ENCODE data around the gene MAMDC4. TPM values are rescaled to one million over a fixed set of nuclear protein-coding genes. Genes with fewer than 3 reads are reported as not detected.
A peak's percentile ranks its signal among the peaks of the same experiment; 100 is the strongest.

Gene MAMDC4
- polyA plus RNA-seq, 3 donors, result 0.07 to 5.2 TPM; not detected in 1

DNA sequence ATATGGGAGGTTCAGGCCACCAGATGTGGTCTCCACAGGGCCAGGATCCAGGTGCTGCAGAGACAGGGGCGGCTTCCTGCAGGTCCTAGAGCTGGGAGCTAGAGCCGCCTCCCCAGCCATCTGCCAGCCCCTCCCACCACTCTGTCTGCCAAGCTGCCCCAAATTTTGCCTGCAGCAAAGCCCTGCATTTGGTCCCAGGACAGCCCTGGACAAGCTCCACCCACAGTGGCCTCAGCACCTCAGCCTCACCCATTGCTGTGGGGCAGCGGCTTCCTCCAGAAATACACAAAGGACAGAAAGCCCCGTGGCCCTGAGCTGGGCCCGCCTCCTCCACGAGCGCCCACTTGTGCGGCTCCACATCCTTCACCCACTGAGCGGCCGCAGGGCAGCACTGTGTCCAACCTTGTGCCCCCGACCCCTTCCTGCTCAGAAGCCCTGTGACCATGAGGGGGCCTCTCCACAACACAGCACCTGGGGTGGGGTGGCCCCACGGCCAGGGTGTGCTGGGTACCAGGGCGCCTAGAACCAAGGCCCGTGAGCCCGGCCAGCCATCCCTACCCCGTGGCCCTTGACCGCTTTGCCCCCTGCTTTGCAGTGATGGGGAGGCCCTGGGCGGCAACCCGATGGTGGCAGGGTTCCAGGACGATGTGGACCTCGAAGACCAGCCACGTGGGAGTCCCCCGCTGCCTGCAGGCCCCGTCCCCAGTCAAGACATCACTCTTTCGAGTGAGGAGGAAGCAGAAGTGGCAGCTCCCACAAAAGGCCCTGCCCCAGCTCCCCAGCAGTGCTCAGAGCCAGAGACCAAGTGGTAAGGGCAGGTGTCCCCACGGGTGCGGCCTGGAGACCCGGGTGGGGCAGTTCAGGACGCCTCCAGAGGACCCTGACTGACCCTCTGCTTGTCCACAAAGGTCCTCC lies 13.6 kb upstream of the MAMDC4 start:
- H3K9ac ChIP-seq (ENCODE audit: insufficient read depth, low read length, poor library complexity, severe bottlenecking), result no peak overlapping the region
- no peak overlapping the region for H3K27ac Mint-ChIP-seq
- H3K36me3 Mint-ChIP-seq, result peaks cover 22 to 57% of the 10 kb centered on the region in 2 donors
- H3K36me3 ChIP-seq (replicated peaks in 1 of 2; ENCODE audit: control insufficient read depth in 1 of 2, insufficient read depth in 2 of 2, low read length in 2 of 2), result peaks cover 33 to 43% of the 10 kb centered on the region in 2 donors
- H3K4me1 Mint-ChIP-seq, result peaks cover 6% of the 10 kb centered on the region
- no peak overlapping the region for H3K27ac ChIP-seq (ENCODE audit: low read depth in 1 of 2, low read length in 2 of 2)
- H3K27me3 ChIP-seq (ENCODE audit: control insufficient read depth in 2 of 2, insufficient read depth in 2 of 2, low read length in 2 of 2), result peaks cover 0 to 12% of the 10 kb centered on the region in 2 donors
- WGBS (ENCODE audit: insufficient coverage), result 88% methylated on average over 26 of the region's 29 CpGs
- H4K20me1 ChIP-seq (ENCODE audit: insufficient read depth, low read length), result no peaks in the 10 kb centered on the region
- H3K27me3 Mint-ChIP-seq (ENCODE audit: low read depth in 3 of 3), result peaks cover 2 to 17% (median 10%) of the 10 kb centered on the region in 3 donors
- intact Hi-C loops (cut with micrococcal nuclease), result no loop called here
- peaks cover 0 to 3% (median under 1%) of the 10 kb centered on the region in 7 donors for H3K9me3 Mint-ChIP-seq
- no peaks in the 10 kb centered on the region for H3K79me2 ChIP-seq (ENCODE audit: insufficient read depth, low read length)
- no peak overlapping the region for H3K4me2 ChIP-seq (replicated peaks; ENCODE audit: extremely low read depth, low read length, poor library complexity, severe bottlenecking)
- H3K9me3 ChIP-seq (replicated peaks in 1 of 2; ENCODE audit: control insufficient read depth in 1 of 2, insufficient read depth in 1 of 2, low read length in 2 of 2), result no peaks in the 10 kb centered on the region
- no peak overlapping the region for H3K4me3 ChIP-seq (replicated peaks in 1 of 3; ENCODE audit: low read depth in 2 of 3, low read length in 3 of 3)
- DNase-seq, result no peak
- TF ChIP-seq, protein P1, sequence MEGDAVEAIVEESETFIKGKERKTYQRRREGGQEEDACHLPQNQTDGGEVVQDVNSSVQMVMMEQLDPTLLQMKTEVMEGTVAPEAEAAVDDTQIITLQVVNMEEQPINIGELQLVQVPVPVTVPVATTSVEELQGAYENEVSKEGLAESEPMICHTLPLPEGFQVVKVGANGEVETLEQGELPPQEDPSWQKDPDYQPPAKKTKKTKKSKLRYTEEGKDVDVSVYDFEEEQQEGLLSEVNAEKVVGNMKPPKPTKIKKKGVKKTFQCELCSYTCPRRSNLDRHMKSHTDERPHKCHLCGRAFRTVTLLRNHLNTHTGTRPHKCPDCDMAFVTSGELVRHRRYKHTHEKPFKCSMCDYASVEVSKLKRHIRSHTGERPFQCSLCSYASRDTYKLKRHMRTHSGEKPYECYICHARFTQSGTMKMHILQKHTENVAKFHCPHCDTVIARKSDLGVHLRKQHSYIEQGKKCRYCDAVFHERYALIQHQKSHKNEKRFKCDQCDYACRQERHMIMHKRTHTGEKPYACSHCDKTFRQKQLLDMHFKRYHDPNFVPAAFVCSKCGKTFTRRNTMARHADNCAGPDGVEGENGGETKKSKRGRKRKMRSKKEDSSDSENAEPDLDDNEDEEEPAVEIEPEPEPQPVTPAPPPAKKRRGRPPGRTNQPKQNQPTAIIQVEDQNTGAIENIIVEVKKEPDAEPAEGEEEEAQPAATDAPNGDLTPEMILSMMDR (IDR thresholded peaks at IDR 0.05), result no peak
- H3K4me3 Mint-ChIP-seq, result no peak overlapping the region
- H2AFZ ChIP-seq (ENCODE audit: insufficient read depth, low read depth, low read length, poor library complexity, severe bottlenecking), result no peak overlapping the region
- peaks cover 14 to 18% of the 10 kb centered on the region in 2 donors for H3K4me1 ChIP-seq (ENCODE audit: control insufficient read depth in 1 of 2, insufficient read depth in 2 of 2, low read length in 2 of 2)

DNA sequence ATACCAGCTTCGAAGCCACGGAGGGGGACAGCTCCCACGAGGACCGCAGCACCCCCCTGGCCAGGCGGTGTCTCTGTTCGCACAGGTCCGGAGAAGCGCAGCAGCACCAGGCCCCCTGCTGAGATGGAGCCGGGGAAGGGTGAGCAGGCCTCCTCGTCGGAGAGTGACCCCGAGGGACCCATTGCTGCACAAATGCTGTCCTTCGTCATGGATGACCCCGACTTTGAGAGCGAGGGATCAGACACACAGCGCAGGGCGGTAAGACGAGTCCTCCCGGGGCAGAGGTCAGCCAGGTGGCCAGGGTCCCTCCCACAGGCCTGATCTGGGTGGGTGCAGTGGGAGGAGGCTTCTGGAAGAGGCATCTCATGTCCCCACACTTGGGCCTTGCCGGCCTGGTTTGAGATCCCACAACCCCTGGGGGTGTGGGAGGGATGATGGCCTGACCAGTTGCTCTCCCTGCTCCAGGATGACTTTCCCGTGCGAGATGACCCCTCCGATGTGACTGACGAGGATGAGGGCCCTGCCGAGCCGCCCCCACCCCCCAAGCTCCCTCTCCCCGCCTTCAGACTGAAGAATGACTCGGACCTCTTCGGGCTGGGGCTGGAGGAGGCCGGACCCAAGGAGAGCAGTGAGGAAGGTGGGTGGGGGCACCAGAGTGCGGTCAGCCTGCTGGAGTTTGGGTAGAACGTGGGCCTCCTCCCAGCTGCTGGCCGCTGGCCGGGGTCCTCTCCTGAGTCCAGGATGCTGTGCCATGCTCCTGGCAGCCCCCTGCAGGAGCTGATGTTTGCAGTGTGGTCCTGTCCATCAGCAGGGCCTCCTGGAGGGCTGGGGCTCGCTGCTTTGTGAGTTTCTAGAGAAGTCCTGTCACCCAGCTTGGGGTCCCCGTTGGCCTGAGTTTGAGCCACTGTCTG lies 12.7 kb upstream of the MAMDC4 start:
- Mint-ChIP-seq H3K9me3 (peaks cover 0 to 5% (median 3%) of the 10 kb centered on the region in 7 donors), H3K4me1 (peaks cover 8% of the 10 kb centered on the region), H3K36me3 (peaks cover 18 to 49% of the 10 kb centered on the region in 2 donors), H3K4me3 (no peak overlapping the region), H3K27ac (peak overlapping the region in 4 of 7 donors; percentile 54 to 85 (median 78)), H3K27me3 (ENCODE audit: low read depth in 3 of 3) (peaks cover 8 to 26% (median 16%) of the 10 kb centered on the region in 3 donors)
- Histone ChIP-seq H3K27me3 (ENCODE audit: control insufficient read depth in 2 of 2, insufficient read depth in 2 of 2, low read length in 2 of 2) (peaks cover 0 to 20% of the 10 kb centered on the region in 2 donors), H3K9ac (ENCODE audit: insufficient read depth, low read length, poor library complexity, severe bottlenecking) (no peak overlapping the region), H3K27ac (ENCODE audit: low read depth in 1 of 2, low read length in 2 of 2) (no peak overlapping the region), H3K9me3 (replicated peaks in 1 of 2; ENCODE audit: control insufficient read depth in 1 of 2, insufficient read depth in 1 of 2, low read length in 2 of 2) (no peaks in the 10 kb centered on the region), H2AFZ (ENCODE audit: insufficient read depth, low read depth, low read length, poor library complexity, severe bottlenecking) (no peak overlapping the region), H3K4me3 (replicated peaks in 1 of 3; ENCODE audit: low read depth in 2 of 3, low read length in 3 of 3) (no peak overlapping the region), H3K4me1 (ENCODE audit: control insufficient read depth in 1 of 2, insufficient read depth in 2 of 2, low read length in 2 of 2) (peaks cover 15 to 25% of the 10 kb centered on the region in 2 donors), H3K4me2 (replicated peaks; ENCODE audit: extremely low read depth, low read length, poor library complexity, severe bottlenecking) (no peak overlapping the region), H3K79me2 (ENCODE audit: insufficient read depth, low read length) (no peaks in the 10 kb centered on the region), H4K20me1 (ENCODE audit: insufficient read depth, low read length) (no peaks in the 10 kb centered on the region), H3K36me3 (replicated peaks in 1 of 2; ENCODE audit: control insufficient read depth in 1 of 2, insufficient read depth in 2 of 2, low read length in 2 of 2) (peaks cover 33 to 37% of the 10 kb centered on the region in 2 donors)
- TF ChIP-seq, protein P1 (IDR thresholded peaks at IDR 0.05), result no peak
- no peak for DNase-seq
- WGBS (ENCODE audit: insufficient coverage), result 95% methylated on average over 25 of the region's 36 CpGs
- intact Hi-C loops (cut with micrococcal nuclease), result loop anchor here (5.0 to 10.0 kb wide), 3 partner anchors 32 to 193 kb away; partner anchors contain the start of genes C8G (in 1 of the 2), FBXW5 (in 1 of the 2), FUT7 (in 1 of the 2) and RABL6 (in 1 of the 2)

Data from CD14-positive monocyte (primary cell).